ENCODE results near the gene KRT71. TPM values are rescaled to one million over a fixed set of nuclear protein-coding genes. Genes with fewer than 3 reads are reported as not detected.

KRT71 gene
- polyA plus RNA-seq, 1 experiment, result not detected

- POLR2A ChIA-PET, result no interaction called here
- TF ChIP-seq CTCF (IDR thresholded peaks at IDR 0.05; ENCODE audit: insufficient read depth, low read depth, low read length), result no peak
- no peak for DNase-seq (ENCODE audit: low read depth)
- Histone ChIP-seq H3K36me3 (ENCODE audit: control insufficient read depth, insufficient read depth, low read length) (no peaks in the 10 kb centered on the region), H3K27me3 (ENCODE audit: control insufficient read depth, insufficient read depth, low read length) (peaks cover 21% of the 10 kb centered on the region), H3K4me3 (ENCODE audit: low read depth, low read length) (no peak within 1 kb of the TSS)
- CTCF ChIA-PET, result interaction anchor here (0.8 to 1.3 kb wide), 2 partner anchors 12 to 63 kb away, joined by 3 to 4 read pairs; no protein-coding TSS in a partner anchor
Measured at GRCh38 chr12:52519826-52520662, 32.9 kb downstream of the KRT71 start, which contains the start of gene KRT5. Gene KRT5 (minus strand): TSS chr12:52520394. CDS start chr12:52520296, 98 bp downstream.

- no peak for DNase-seq (ENCODE audit: low read depth)
- no peak for TF ChIP-seq CTCF (IDR thresholded peaks at IDR 0.05; ENCODE audit: insufficient read depth, low read depth, low read length)
- Histone ChIP-seq H3K4me3 (ENCODE audit: low read depth, low read length) (no peak overlapping the region), H3K36me3 (ENCODE audit: control insufficient read depth, insufficient read depth, low read length) (no peaks in the 10 kb centered on the region), H3K27me3 (ENCODE audit: control insufficient read depth, insufficient read depth, low read length) (peaks cover 21% of the 10 kb centered on the region)
- POLR2A ChIA-PET, result no interaction called here
- CTCF ChIA-PET, result no interaction called here
Measured at GRCh38 chr12:52519387-52519703, 33.6 kb downstream of the KRT71 start.

GRCh38 chr12:52518574-52519386 lies 34.2 kb downstream of the KRT71 start:
- no peaks in the 10 kb centered on the region for H3K36me3 ChIP-seq (ENCODE audit: control insufficient read depth, insufficient read depth, low read length)
- ChIA-PET CTCF (interaction anchor here (2.1 kb wide), 1 partner anchor 11 kb away, joined by 6 read pairs; no protein-coding TSS in a partner anchor), POLR2A (no interaction called here)
- TF ChIP-seq CTCF (IDR thresholded peaks at IDR 0.05; ENCODE audit: insufficient read depth, low read depth, low read length), result no peak
- H3K27me3 ChIP-seq (ENCODE audit: control insufficient read depth, insufficient read depth, low read length), result peaks cover 17% of the 10 kb centered on the region
- H3K4me3 ChIP-seq (ENCODE audit: low read depth, low read length), result no peak overlapping the region
- no peak for DNase-seq (ENCODE audit: low read depth)

GRCh38 chr12:52517888-52518287 lies 35.1 kb downstream of the KRT71 start:
- Histone ChIP-seq H3K4me3 (ENCODE audit: low read depth, low read length) (no peak overlapping the region), H3K27me3 (ENCODE audit: control insufficient read depth, insufficient read depth, low read length) (peaks cover 17% of the 10 kb centered on the region), H3K36me3 (ENCODE audit: control insufficient read depth, insufficient read depth, low read length) (no peaks in the 10 kb centered on the region)
- no peak for DNase-seq (ENCODE audit: low read depth)
- CTCF ChIA-PET, result interaction anchor here (1.3 to 2.1 kb wide), 3 partner anchors 10 to 145 kb away, joined by 5 to 6 read pairs (median 6); no protein-coding TSS in a partner anchor
- TF ChIP-seq CTCF (IDR thresholded peaks at IDR 0.05; ENCODE audit: insufficient read depth, low read depth, low read length), result no peak
- POLR2A ChIA-PET, result no interaction called here

Data from BJ (cell line).